ENCODE results near the gene SCCPDH. TPM values are rescaled to one million over a fixed set of nuclear protein-coding genes. Genes with fewer than 3 reads are reported as not detected.
"Not testable (repeated sequence)": the region's sequence is repeated elsewhere in the genome, so short reads cannot be mapped to it uniquely, and the experiment has no call there.

SCCPDH gene
- total RNA-seq, 1 donor = 55.1 TPM

DNA sequence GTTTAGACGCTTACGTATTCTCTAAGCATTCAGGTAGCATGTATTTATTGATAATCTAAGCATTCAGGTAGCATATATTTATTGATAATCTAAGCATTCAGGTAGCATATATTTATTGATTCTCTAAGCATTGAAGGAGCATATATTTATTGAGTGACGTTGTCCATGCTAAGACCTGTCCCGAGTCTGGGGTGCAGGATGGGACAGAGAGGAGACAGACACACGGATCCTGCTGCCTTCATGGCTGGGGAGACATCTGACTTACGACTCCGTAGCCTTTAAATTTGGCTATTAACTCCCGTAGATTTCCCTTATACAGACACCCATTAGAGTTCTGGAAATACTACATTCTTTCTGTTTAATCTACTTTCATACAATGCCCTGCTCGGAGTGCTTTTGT is 982 bp downstream of the SCCPDH start:
- TF ChIP-seq, protein P1, sequence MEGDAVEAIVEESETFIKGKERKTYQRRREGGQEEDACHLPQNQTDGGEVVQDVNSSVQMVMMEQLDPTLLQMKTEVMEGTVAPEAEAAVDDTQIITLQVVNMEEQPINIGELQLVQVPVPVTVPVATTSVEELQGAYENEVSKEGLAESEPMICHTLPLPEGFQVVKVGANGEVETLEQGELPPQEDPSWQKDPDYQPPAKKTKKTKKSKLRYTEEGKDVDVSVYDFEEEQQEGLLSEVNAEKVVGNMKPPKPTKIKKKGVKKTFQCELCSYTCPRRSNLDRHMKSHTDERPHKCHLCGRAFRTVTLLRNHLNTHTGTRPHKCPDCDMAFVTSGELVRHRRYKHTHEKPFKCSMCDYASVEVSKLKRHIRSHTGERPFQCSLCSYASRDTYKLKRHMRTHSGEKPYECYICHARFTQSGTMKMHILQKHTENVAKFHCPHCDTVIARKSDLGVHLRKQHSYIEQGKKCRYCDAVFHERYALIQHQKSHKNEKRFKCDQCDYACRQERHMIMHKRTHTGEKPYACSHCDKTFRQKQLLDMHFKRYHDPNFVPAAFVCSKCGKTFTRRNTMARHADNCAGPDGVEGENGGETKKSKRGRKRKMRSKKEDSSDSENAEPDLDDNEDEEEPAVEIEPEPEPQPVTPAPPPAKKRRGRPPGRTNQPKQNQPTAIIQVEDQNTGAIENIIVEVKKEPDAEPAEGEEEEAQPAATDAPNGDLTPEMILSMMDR (IDR thresholded peaks at IDR 0.05; ENCODE audit: insufficient read depth, low read length) = no peak
- DNase-seq (ENCODE audit: low read depth) = no peak

DNA sequence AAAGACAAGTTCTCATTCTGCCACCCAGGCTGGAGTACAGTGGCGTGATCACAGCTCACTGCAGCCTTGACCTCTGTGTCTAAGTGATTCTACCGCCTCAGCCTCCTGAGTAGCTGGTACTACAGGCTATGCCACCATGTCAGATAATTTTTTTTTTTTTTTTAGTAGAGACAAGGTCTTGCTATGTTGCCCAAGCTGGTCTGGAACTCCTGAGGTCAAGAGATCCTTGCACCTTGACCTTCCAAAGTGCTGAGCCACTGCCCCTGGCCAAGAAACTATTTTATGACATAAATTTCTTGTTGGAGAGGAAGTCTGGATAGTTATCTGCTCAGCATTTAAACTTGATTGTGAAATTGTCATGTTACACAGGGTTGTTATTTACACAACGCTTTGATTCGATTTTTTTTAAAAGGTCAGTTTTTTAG is 2.1 kb downstream of the SCCPDH start:
- no peak overlapping the region for H3K4me3 ChIP-seq (ENCODE audit: low read depth, low read length)
- DNase-seq (ENCODE audit: low read depth) = no peak
- TF ChIP-seq, protein P1 (IDR thresholded peaks at IDR 0.05; ENCODE audit: insufficient read depth, low read length) = no peak

More for the DNA sequence above, 982 bp downstream of the SCCPDH start:
- H3K4me3 ChIP-seq (ENCODE audit: low read depth, low read length) = peak overlapping the region; percentile 80

DNA sequence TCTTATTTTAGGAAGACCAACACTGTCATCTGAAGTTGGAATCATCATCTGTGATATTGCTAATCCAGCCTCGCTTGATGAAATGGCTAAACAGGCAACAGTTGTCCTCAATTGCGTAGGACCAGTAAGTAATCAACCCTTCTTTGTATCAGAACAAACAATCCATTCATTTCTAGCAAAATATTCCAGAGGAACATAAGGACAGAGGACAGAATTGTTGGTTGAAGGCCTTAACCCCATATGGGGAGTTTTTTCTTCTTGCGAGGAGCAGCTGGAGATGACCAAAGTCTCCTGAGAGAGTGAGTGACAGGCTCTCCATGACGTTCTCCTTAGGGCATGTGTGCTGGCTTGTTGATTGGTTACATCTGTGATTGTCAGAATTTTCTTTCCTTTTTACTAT is 2.7 kb downstream of the SCCPDH start:
- TF ChIP-seq, protein P1 (IDR thresholded peaks at IDR 0.05; ENCODE audit: insufficient read depth, low read length) = no peak
- no peak for DNase-seq (ENCODE audit: low read depth)

DNA sequence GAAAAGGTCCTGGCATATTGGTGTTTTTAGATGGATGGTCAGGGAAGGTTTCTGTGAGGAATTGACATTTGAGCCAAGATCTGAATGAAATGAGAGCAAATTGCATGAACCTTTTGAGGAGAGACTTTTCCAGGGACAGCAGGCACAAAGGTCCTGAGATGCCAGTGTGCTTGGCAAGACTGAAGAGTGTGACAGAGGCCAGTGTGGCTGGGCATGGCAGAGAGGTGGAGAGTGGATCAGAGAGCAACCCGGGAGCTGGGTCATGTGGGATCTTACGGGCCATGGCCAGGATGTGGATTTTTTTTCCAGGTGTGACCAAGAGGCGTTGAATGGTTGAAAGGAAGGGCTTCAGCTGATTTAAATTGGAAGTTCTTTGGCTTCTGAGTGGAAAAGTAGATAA is 3.4 kb downstream of the SCCPDH start:
- no peak overlapping the region for H3K4me3 ChIP-seq (ENCODE audit: low read depth, low read length)
- TF ChIP-seq, protein P1 (IDR thresholded peaks at IDR 0.05; ENCODE audit: insufficient read depth, low read length) = no peak
- DNase-seq (ENCODE audit: low read depth) = no peak

More for the DNA sequence above, 2.7 kb downstream of the SCCPDH start:
- no peak overlapping the region for H3K4me3 ChIP-seq (ENCODE audit: low read depth, low read length)

DNA sequence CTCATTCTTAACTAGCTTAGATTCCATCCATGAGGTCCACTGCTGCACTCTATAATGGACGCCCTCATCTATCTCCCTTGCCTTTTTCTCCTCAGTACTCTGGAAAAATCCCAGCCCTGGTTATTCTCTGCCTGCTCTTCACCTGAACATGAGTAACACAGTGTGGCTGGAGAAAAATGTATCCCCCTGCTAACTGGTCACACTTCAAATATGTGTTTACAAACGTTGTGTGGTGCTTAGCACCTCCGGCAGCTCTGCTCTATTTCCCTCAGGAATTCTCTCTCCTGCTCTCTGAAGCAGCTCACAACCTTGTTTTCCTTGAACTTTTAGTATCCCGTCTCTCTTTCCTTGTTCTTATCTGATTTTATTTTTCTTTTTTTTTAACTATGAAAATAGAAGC is 4.1 kb downstream of the SCCPDH start:
- no peak for DNase-seq (ENCODE audit: low read depth)
- no peak overlapping the region for H3K4me3 ChIP-seq (ENCODE audit: low read depth, low read length)
- TF ChIP-seq, protein P1 (IDR thresholded peaks at IDR 0.05; ENCODE audit: insufficient read depth, low read length) = no peak

DNA sequence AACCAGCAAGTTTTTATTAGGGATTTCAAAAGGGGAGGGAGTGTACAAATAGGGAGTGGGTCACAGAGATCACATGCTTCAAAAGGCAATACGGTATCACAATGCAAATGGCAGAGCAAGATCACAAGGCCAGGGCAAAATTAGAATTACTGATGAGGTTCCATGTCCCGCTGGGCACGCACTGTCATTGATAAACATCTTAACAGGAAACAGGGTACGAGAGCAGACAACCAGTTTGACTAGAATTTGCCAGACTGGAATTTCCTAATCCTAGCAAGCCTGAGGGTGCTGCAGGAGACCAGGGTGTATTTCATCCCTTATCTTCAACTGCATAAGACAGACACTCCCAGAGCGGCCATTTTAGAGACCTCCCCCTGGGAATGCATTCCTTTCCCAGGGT is 4.8 kb downstream of the SCCPDH start:
- not testable (repeated sequence) for DNase-seq (ENCODE audit: low read depth); H3K4me3 ChIP-seq (ENCODE audit: low read depth, low read length)

DNA sequence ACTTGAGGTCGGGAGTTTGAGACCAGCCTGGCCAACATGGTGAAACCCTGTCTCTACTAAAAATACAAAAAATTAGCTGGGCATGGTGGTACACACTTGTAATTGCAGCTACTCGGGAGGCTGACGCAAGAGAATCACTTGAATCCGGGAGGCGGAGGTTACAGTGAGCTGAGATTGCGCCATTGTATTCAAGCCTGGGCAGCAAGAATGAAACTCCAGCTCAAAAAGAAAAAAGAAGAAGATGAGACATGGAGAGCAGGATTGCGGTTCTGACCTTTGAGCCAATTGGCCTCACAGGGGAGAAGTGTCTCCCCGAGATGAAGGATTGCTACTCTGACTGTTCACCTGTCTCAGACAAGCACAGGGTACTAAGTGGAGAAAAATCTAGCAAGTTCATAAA is 6.6 kb downstream of the SCCPDH start:
- TF ChIP-seq, protein P1 (IDR thresholded peaks at IDR 0.05; ENCODE audit: insufficient read depth, low read length) = no peak
- H3K4me3 ChIP-seq (ENCODE audit: low read depth, low read length) = no peak overlapping the region
- DNase-seq (ENCODE audit: low read depth) = no peak

DNA sequence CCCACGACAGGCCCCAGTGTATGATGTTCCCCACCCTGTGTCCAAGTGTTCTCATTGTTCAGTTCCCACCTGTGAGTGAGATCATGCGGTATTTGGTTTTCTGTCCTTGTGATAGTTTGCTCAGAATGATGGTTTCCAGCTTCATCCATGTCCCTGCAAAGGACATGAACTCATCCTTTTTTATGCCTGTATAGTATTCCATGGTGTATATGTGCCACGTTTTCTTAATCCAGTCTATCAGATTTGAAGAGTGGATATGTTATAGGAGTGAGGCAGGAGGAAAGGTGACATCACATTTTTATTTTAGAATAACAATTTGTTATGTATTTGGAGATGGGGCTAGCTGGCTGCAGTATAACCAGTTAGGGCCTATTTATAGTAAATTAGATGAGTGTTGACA is 7.7 kb downstream of the SCCPDH start:
- not testable (repeated sequence) for DNase-seq (ENCODE audit: low read depth); H3K4me3 ChIP-seq (ENCODE audit: low read depth, low read length)

Measured in fibroblast of the aortic adventitia (primary cell).